Measurements from ENCODE around the gene SORCS2.
"Not testable (repeated sequence)": the region's sequence is repeated elsewhere in the genome, so short reads cannot be mapped to it uniquely, and the experiment has no call there.

The SORCS2 gene

GRCh38 chr4:7435471-7436061 is 243.2 kb downstream of the SORCS2 start:
- no peak for DNase-seq (ENCODE audit: low read depth in 3 of 3, low spot score in 1 of 3)

- DNase-seq (ENCODE audit: low read depth in 3 of 3, low spot score in 1 of 3), result no peak
Measured at GRCh38 chr4:7436256-7436655, 243.9 kb downstream of the SORCS2 start.

DNA sequence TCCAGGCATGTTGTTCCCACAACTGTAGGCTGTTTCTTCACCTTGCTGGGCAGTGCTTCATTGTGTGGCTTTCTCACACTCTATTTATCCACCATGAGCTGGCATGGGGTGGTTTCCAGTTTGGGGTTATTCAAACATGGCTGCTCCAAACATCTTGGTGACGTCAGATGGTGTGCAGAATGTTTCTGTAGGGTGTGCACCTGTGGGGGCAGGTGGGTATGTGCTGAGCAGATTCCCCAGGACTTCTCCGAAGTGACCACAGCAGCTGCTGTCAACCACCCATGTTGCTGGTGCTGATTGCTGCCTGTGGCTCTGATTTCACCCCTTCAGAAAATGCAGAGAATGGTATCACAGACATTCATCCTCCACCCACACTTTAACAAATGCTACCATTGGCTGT is 247.4 kb downstream of the SORCS2 start:
- DNase-seq (ENCODE audit: low read depth in 3 of 3, low spot score in 1 of 3), result no peak

DNA sequence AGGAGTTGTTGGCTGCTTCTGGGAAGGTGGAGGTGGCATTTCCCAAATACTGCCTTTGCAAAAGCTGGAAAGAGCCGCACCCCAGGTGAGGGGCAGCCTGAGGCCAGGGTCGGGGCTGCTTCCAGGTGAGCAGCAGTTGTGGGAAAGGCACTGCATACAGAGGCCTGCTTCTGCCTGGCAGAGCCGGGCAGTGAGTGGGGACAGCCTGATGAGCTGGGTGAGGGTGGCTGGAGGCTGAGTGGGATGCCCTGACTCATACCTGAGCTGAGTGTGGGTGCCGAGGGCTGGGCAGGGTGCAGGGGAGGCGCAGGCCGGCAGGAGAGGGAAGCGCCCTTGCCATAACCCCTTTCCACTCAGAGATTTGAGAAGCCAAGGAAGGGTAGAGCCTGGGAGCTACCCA is 248.9 kb downstream of the SORCS2 start:
- DNase-seq (ENCODE audit: low read depth in 3 of 3, low spot score in 1 of 3), result no peak

DNA sequence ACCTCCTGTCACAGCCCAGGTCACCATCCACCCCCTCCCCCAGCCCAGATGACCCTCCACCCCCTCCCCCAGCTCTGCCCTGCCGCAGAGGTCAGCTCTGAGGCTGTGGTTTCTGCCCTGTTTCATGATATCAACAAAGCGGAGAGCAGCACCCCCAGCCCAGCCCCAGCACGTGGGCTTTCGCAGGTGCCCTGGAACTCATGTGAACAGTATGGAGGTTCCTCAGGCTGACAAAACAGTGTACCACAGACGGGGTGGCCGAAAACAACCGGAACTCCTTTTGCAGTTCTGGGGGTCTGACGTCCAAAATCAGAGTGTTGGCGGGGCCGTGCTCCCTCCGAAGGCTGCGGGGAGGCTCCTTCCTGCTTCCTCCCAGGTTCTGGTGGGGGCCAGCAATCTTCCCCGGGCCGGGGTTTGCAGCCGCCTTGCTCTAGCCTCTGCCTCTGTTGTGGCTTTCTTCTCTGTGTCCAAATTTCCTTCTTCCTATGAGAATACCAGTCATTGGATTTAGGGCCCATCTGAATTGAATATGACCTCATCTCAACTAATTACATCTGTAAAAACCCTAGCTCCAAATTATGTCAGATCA is 250.3 kb downstream of the SORCS2 start:
- DNase-seq (ENCODE audit: low read depth in 3 of 3, low spot score in 1 of 3), result no peak

GRCh38 chr4:7444314-7444713 is 252.0 kb downstream of the SORCS2 start:
- DNase-seq (ENCODE audit: low read depth in 3 of 3, low spot score in 1 of 3), result no peak

- no peak for DNase-seq (ENCODE audit: low read depth in 3 of 3, low spot score in 1 of 3)
Measured at GRCh38 chr4:7444731-7445130, 252.4 kb downstream of the SORCS2 start.

GRCh38 chr4:7447236-7447635 is 254.9 kb downstream of the SORCS2 start:
- no peak for DNase-seq (ENCODE audit: low read depth in 3 of 3, low spot score in 1 of 3)

DNA sequence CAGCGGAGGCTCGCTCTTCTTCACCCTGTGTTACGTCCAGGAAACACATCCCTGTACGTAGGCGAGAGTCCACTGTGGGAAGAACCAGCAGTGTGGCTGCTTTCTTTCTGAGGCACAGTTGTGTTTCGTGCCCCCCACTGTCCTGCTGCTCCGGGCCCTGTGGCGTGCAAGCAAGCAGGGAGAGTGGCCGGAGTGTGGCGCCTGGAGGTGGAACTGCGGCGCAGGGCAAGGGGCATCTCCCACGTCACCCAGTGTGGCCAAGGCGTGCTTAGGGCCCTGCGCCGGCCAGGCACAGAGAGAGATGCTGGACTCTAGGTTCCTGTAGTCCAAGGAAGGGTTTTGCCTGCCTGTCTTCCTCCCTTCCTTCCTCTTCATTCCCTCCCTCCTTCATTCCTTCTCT is 255.7 kb downstream of the SORCS2 start:
- DNase-seq (ENCODE audit: low read depth in 3 of 3, low spot score in 1 of 3), result no peak

DNA sequence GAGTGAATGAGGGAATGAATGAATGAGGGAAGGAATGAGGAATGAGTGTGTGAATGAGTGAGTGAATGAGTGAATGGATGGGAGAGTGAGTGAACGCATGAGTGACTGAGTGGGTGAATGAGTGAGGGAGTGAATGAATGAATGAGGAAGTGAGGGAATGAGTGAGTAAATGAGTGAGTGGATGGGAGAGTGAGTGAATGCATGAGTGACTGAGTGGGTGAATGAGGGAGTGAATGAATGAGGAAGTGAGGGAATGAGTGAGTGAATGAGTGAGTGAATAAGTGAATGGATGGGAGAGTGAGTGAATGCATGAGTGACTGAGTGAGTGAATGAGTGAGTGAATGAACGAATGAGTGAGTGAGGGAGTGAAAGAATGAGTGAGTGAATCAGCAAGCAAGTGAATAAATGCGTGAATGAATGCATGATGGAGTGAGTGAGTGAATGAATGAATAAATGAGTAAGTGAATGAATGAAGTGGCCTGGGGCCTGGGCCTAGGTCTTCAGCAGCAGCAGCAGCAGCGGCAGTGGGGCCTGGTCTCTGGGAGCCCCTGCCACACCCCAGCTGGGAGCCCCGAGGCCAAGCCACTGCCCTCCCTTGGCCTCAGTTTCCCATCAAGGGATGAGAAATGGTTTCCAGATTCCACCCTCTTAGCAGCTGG is 258.6 kb downstream of the SORCS2 start:
- DNase-seq (ENCODE audit: low read depth in 3 of 3, low spot score in 1 of 3), result no peak

DNA sequence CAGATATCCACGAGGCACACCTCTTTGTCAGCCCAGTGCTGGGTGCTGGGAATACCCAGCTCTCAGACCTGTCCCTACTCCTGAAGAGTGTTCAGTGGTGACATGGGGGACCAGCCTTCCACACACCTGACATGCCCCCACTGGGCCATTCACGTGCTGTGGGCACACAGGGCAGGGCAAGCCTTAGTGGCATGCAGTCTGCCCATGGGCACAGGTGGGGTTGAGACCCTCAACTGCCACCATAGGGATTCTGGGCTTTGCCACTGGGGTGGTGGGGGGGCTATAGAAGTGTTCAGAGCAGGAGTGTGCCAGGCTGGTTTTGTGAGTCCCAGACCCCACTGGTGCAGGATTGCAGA is 259.1 kb downstream of the SORCS2 start:
- DNase-seq (ENCODE audit: low read depth in 3 of 3, low spot score in 1 of 3), result no peak

DNA sequence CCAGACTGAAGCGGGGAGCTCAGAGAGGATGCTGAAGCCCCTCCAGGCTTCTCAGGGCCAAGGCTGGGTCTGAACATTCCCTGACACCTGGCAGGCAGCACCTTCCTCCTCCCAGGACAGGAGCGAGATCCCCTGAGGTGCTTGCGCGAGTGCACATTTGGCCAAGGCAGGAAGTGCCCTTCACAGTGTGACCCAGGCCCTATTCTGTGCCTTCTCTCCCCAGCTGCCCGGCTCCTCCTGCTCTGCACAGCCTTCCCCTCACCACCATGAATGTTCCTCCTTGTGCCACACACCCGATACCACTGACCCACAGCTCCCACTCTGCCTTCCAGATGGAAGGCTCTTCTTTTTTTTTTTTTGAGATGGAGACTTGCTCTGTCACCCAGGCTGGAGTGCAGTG is 259.5 kb downstream of the SORCS2 start:
- no peak for DNase-seq (ENCODE audit: low read depth in 3 of 3, low spot score in 1 of 3)

DNA sequence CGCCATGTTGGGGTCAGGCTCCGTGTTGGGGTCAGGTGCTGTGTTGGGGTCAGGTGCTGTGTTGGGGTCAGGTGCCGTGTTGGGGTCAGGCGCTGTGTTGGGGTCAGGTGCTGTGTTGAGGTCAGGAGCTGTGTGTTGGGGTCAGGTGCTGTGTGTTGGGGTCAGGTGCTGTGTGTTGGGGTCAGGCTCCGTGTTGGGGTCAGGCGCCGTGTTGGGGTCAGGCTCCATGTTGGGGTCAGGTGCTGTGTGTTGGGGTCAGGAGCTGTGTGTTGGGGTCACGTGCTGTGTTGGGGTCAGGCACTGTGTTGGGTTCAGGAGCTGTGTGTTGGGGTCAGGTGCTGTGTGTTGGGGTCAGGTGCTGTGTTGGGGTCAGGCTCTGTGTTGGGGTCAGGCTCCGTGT is 260.5 kb downstream of the SORCS2 start:
- not testable (repeated sequence) for DNase-seq (ENCODE audit: low read depth in 3 of 3, low spot score in 1 of 3)

- no peak for DNase-seq (ENCODE audit: low read depth in 3 of 3, low spot score in 1 of 3)
Measured at GRCh38 chr4:7457201-7458065, 265.1 kb downstream of the SORCS2 start.

- DNase-seq (ENCODE audit: low read depth in 3 of 3, low spot score in 1 of 3), result no peak
Measured at GRCh38 chr4:7458066-7458425, 265.7 kb downstream of the SORCS2 start.

DNA sequence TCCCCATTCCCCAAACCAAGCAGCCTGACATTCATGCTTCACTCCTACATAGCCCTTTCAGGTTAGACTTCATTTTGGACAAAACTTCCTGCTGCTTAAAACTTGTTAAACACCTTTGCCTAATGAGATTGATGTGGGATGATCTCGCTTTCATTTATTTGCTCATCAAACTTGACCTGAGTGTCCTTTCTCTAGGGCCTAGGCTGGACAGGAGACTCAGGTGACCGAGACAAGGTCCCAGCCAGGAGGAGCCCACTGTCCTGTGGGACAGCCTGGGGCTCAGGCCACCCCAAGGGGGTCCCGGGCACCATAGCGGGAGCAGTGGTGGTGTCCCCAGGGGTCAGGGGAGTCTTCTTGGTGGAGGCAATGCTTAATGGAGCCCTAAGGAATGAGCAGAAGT is 266.1 kb downstream of the SORCS2 start:
- DNase-seq (ENCODE audit: low read depth in 3 of 3, low spot score in 1 of 3), result no peak

DNA sequence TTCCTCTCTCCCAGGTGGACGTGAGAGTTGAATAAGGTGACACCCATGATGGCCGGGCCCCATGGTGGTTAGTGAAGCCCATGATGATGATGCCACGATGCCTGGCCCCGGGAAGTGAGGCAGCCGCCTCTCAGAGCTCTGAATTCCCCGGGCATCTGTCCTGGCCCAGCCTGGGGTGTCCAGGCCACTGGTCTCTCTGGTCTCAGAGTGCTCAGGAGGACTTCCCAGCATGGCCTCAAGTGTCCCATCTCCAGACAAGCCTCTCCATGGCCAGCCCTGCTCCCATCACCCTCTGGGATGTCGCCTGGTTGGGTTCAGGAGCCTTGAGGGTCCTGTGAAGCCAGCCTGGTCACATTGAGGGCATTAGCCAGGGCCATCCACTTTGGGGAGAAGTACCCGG is 267.1 kb downstream of the SORCS2 start:
- DNase-seq (ENCODE audit: low read depth in 3 of 3, low spot score in 1 of 3), result no peak

- DNase-seq (ENCODE audit: low read depth in 3 of 3, low spot score in 1 of 3), result no peak
Measured at GRCh38 chr4:7460566-7460965, 268.2 kb downstream of the SORCS2 start.

- DNase-seq (ENCODE audit: low read depth in 3 of 3, low spot score in 1 of 3), result no peak
Measured at GRCh38 chr4:7461230-7461629, 268.9 kb downstream of the SORCS2 start.

DNA sequence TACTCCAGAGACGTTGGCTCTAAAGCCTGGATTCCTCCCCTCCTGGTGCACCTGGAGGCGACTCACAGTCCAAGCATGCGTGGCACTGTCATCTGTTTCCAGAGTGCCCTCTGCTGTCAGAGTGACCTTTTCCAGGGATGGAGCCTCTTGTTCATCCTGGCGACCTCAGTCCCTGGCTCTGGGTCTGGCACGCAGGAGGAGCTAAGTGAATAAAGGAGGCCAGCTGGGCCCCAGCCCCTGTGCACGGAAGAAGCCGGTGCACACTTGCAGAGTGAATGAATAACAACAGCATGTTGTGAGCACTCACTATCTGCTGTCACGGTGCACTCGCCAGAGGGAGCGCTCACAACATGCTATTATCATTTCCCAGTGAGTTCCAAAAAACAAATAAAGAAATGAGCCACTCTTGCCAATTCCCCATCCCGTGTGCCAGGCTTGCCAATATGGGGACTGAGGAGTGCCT is 270.2 kb downstream of the SORCS2 start:
- no peak for DNase-seq (ENCODE audit: low read depth in 3 of 3, low spot score in 1 of 3)

DNA sequence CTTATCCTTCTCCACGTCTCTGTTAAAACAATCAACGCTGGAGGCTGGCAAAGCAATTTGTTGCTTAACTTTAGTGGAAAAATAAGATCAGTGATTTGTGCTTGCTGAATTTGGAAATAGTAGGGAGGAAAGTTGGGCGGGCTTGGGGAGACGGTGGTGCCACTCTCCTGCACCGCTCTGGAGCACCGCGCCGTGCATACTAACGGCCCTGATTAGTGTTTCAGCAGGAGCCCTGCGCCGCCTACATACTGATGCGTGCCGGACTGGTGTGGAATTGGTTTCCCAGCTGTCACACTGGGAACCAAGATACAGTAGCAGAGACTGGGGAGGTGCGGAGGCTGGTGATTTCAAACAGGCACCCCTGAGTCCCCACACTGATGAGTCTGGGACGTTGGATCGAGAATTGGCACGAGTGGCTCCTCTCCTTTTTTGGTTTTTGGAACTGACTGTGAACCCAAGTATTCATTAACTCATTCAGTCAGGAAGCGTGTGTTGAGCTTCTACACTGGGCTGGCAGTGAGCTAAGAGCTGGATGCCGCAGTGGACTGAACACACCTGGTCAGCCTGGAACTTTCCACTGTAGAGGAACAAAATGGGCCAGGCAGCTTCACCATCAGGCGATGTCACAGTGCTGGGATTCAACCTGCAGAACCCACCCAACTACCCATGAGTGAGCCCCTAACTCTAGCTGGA is 271.4 kb downstream of the SORCS2 start:
- DNase-seq (ENCODE audit: low read depth in 3 of 3, low spot score in 1 of 3), result no peak
